Measurements from ENCODE around the gene MYH3.
"Not testable (repeated sequence)": the region's sequence is repeated elsewhere in the genome, so short reads cannot be mapped to it uniquely, and the experiment has no call there.

MYH3 gene

GRCh38 chr17:10657148-10657547 is at the start of gene MYH3:
Gene MYH3, minus strand, starts transcription at chr17:10657309. Its CDS starts 2,245 bp downstream, at chr17:10655064.
- DNase-seq (ENCODE audit: low read depth in 4 of 4, low spot score in 1 of 4): no peak

- DNase-seq (ENCODE audit: low read depth in 4 of 4, low spot score in 1 of 4): no peak
These were observed 48.6 kb upstream of the MYH3 start for GRCh38 chr17:10705727-10706126.

- DNase-seq (ENCODE audit: low read depth in 4 of 4, low spot score in 1 of 4): no peak
These were observed 45.5 kb upstream of the MYH3 start for GRCh38 chr17:10702574-10702973.

- no peak for DNase-seq (ENCODE audit: low read depth in 4 of 4, low spot score in 1 of 4)
These were observed 42.7 kb upstream of the MYH3 start for GRCh38 chr17:10699856-10700255.

- no peak for DNase-seq (ENCODE audit: low read depth in 4 of 4, low spot score in 1 of 4)
These were observed 41.1 kb upstream of the MYH3 start for GRCh38 chr17:10698096-10698818.

- peak; percentile 76 to 84 (median 82) for DNase-seq (ENCODE audit: low read depth in 4 of 4, low spot score in 1 of 4)
These were observed 40.3 kb upstream of the MYH3 start, which contains the start of the genes ADPRM and SCO1 for GRCh38 chr17:10697092-10698081. Gene ADPRM, plus strand, starts transcription at chr17:10697594. Its CDS starts 7,333 bp downstream, at chr17:10704927. Gene SCO1, minus strand, starts transcription at chr17:10697533. Its CDS starts 26 bp downstream, at chr17:10697507.

GRCh38 chr17:10695875-10696407 is 38.8 kb upstream of the MYH3 start:
- DNase-seq (ENCODE audit: low read depth in 4 of 4, low spot score in 1 of 4): not testable (repeated sequence)

- no peak for DNase-seq (ENCODE audit: low read depth in 4 of 4, low spot score in 1 of 4)
These were observed 30.4 kb upstream of the MYH3 start for GRCh38 chr17:10687499-10687898.

GRCh38 chr17:10683853-10684252 is 26.7 kb upstream of the MYH3 start:
- DNase-seq (ENCODE audit: low read depth in 4 of 4, low spot score in 1 of 4): no peak

- DNase-seq (ENCODE audit: low read depth in 4 of 4, low spot score in 1 of 4): no peak
These were observed 24.8 kb upstream of the MYH3 start for GRCh38 chr17:10681866-10682446.

GRCh38 chr17:10674704-10675103 is 17.6 kb upstream of the MYH3 start:
- no peak for DNase-seq (ENCODE audit: low read depth in 4 of 4, low spot score in 1 of 4)

- no peak for DNase-seq (ENCODE audit: low read depth in 4 of 4, low spot score in 1 of 4)
These were observed 16.2 kb upstream of the MYH3 start for GRCh38 chr17:10673312-10673711.

GRCh38 chr17:10668775-10669174 is 11.7 kb upstream of the MYH3 start:
- DNase-seq (ENCODE audit: low read depth in 4 of 4, low spot score in 1 of 4): no peak

- DNase-seq (ENCODE audit: low read depth in 4 of 4, low spot score in 1 of 4): no peak
These were observed 9.8 kb upstream of the MYH3 start for GRCh38 chr17:10666906-10667305.

- no peak for DNase-seq (ENCODE audit: low read depth in 4 of 4, low spot score in 1 of 4)
These were observed 7.5 kb upstream of the MYH3 start for GRCh38 chr17:10664571-10664970.

GRCh38 chr17:10663231-10663630 is 6.1 kb upstream of the MYH3 start:
- no peak for DNase-seq (ENCODE audit: low read depth in 4 of 4, low spot score in 1 of 4)

GRCh38 chr17:10661437-10661836 is 4.3 kb upstream of the MYH3 start:
- no peak for DNase-seq (ENCODE audit: low read depth in 4 of 4, low spot score in 1 of 4)

- no peak for DNase-seq (ENCODE audit: low read depth in 4 of 4, low spot score in 1 of 4)
These were observed 770 bp upstream of the MYH3 start for GRCh38 chr17:10657879-10658278.

GRCh38 chr17:10653987-10654386 is 3.1 kb downstream of the MYH3 start:
- no peak for DNase-seq (ENCODE audit: low read depth in 4 of 4, low spot score in 1 of 4)

- DNase-seq (ENCODE audit: low read depth in 4 of 4, low spot score in 1 of 4): no peak
These were observed 4.0 kb downstream of the MYH3 start for GRCh38 chr17:10652984-10653659.

GRCh38 chr17:10651927-10652326 is 5.2 kb downstream of the MYH3 start:
- no peak for DNase-seq (ENCODE audit: low read depth in 4 of 4, low spot score in 1 of 4)
